GM21515 (cell line): ENCODE results near the gene R3HDM4.
"Not testable (repeated sequence)": the region's sequence is repeated elsewhere in the genome, so short reads cannot be mapped to it uniquely, and the experiment has no call there.

Source experiments
- ATAC-seq: cut with Tn5 transposase; IDR thresholded peaks from one replicate; pipeline ENCODE4 v1.9.1; 2021; ENCODE audit not compliant: unreplicated experiment

The R3HDM4 gene

GRCh38 chr19:913080-913748 is at the start of gene R3HDM4:
Gene R3HDM4, minus strand, starts transcription at chr19:913219. Its CDS starts 62 bp downstream, at chr19:913157.
- ATAC-seq: no peak

DNA sequence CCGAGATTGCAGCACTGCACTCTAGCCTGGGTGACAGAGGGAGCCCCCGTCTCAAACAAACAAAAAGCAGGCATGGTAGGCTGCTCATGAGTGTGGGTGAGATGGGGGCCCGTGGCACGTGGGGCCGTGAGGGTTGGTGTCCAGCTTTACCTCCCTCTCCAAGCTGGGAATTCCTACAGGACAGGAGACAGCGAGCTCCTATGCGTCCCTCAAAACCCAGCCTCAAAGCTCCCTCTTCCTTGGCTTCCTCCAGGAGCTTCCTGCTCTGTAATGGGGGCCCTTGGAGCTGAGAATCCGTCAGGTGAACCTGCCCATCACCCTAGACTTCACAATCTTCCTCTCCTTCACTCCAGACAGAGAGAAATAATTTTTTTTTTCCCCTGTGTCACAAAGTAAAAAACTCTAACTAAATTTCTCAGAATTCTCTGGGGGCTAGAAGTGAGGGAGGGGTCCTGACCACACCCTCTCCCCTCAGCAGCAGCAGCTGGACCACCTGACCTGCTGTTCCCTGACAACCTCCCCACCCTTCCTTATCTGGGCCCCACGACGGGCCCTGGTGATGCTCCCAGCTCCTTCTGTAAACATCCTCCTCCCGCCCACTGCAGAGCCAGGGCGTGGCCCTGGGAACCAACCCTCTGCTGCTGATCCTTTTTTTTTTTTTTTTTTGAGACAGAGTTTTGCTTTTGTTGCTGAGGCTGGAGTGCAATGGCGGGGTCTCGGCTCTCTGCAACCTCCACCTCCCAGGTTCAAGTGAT is 49.0 kb upstream of the R3HDM4 start:
- no peak for ATAC-seq

GRCh38 chr19:960601-960938 is 47.6 kb upstream of the R3HDM4 start:
- ATAC-seq: no peak

DNA sequence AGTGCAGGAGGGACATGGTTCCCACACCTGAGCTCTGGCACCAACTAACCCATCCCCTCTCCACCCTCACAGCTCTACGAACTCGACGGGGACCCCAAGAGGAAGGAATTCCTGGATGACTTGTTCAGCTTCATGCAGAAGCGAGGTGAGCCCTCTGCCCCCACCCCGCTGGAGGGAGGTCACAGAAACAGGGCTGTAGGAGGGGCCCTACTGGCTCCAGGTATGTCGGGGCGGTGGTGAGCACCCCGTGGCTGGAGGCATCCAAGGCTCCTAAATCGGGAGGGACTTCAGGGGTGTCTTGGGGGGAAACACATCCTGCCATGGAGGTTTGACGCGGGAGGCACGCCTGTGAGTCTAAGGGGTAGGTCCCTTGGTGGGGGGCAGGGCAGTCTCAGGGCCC is 47.0 kb upstream of the R3HDM4 start:
- ATAC-seq: no peak

DNA sequence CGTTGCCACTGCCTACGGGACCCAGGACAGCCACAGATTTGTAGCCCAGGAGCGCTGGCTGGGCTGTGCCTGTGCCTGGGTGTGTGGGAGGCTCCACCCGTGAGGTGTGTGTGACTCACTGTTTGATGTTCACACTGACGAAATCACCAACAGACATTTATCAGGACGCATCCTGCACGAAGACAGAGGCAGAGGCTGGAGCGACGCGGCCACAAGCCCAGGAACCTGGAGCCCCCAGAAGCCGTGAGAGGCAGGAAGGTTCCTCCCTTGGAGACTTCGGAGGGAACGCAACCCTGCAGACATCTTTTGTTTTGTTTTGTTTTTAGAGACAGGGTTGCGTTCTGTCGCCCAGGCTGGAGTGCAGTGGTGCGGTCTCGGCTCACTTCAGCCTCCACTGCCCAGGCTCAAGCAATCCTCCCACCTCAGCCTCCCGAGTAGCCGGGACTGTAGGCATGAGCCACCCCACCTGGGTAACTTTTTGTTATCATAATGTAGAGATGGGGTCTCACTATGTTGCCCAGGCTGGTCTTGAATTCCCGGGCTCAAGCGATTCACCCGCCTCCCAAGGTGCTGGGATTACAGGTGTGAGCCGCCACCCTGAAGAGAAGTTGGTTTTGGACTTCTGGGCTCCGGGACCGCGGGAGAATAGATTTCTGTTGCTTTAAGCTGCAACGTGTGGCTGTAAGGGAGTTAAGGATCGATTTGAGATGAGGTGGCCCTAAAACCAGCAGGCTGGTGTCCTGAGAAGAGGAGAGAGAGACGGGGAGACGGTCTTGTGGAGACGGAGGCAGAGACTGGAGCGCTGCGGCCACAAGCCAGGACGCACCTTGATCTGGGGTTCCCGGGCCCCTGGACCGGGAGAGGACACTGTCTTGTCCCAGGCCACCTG is 46.2 kb upstream of the R3HDM4 start:
- no peak for ATAC-seq

GRCh38 chr19:957578-957977 is 44.6 kb upstream of the R3HDM4 start:
- ATAC-seq: not testable (repeated sequence)

GRCh38 chr19:956766-957440 is 43.9 kb upstream of the R3HDM4 start:
- no peak for ATAC-seq

DNA sequence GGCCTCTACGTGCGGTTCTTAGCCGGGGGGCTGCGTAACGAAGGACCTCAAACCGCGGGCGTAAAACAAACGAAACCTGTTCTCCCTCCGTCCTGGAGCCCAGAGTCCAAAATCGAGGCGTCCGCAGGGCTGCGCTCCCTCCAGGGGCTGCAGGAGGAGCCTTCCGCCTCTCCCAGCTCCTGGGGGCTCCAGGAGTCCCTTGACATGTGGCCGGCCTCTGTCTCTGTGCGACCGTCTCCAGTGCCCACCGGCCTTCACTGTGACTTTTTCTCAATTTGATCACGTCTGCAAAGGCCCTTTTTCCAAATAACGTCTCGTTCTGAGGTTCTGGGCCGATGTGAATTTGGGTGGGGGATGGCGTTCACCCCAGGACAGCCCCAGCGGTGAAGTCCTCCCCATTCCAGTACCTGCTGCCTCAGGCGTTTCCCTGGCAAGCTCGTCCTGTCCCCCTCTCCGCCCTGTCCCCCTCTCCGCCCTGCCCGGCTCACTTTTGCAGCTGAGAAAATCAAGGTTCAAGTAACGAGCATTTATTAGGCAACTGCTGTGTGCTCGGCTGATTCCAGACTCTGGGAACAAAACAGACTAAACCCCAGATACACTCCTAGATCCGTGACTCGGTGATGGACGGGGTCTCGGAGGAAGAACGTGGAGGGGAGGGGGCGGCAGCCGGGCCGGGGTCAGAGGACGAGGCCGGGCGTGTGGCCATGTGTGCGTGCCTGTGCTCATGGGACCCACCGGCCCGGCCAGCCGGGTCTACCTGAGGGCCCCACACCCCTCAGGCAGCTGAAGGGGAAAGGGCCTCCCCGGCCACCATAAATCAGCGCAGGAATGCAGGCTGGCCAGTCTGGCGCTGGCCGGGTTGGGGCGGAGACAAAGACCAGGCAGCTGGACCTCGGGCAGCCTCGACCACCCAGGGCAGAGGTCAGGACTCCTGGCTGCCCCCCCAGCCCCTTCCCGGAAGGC is 43.1 kb upstream of the R3HDM4 start:
- no peak for ATAC-seq

GRCh38 chr19:954672-955494 is 41.9 kb upstream of the R3HDM4 start:
- ATAC-seq: peak; percentile 45

DNA sequence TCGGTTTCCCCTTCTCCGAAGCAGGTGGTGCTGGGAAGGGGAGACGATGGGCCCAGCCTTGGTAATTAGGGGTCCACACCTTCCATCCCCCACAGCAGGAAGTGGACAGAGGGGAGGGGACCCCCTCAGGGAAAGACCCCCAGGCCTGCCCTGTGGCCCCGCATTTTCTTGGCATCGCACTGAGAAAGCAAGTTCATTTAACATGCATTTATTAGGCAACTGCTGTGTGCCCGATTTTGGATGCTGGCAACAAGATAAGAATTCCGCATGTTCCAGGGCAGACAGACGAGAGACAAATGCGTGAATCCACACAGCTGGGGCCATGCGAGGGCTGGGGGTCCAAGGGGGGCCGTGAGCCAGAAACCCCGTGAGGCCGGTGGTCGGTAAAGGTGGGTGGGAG is 41.3 kb upstream of the R3HDM4 start:
- ATAC-seq: no peak

- no peak for ATAC-seq
Measured at GRCh38 chr19:953445-954271, 40.6 kb upstream of the R3HDM4 start.

GRCh38 chr19:952680-953444 is 39.8 kb upstream of the R3HDM4 start:
- ATAC-seq: no peak

- ATAC-seq: no peak
Measured at GRCh38 chr19:952049-952679, 39.1 kb upstream of the R3HDM4 start.

DNA sequence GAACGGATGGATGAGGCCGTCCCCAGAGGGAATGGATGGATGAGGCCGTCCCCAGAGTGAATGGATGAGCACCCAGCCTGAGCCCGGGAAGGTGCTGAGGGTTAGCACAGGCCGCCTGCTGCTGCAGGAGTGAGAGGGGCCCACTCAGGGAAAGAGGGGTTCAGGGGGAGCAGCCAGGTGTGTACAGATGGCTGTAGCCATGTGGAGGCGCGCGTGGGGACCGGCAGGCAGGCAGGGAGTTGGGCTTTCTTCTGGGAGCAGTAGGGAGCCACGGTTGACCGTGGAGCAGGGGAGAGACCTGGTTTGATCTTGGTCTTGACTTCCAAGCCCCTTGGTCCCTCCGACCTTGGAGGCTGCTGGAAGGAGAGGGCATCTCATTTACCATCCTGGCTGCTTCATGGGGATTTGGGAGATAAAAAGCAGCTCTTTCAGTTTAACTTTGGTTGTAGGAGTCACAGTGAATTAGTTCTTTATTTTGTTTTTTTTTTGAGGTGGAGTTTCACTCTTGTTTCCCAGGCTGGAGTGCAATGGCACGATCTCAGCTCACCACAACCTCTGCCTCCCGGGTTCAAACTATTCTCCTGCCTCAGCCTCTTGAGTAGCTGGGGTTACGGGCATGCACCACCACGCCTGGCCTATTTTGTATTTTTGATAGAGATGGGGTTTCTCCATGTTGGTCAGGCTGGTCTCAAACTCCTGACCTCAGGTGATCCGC is 37.5 kb upstream of the R3HDM4 start:
- ATAC-seq: no peak

GRCh38 chr19:948842-949496 is 36.0 kb upstream of the R3HDM4 start:
- ATAC-seq: no peak
